AG10803 (cell line): Measurements from ENCODE around the gene STARD9.
"Not testable (repeated sequence)": the region's sequence is repeated elsewhere in the genome, so short reads cannot be mapped to it uniquely, and the experiment has no call there.

ENCODE experiments used
- DNase-seq: peaks from one replicate; pipeline ENCODE4 v3.0.0; 2010; ENCODE audit warnings: low read depth
- H3K4me3 ChIP-seq: 2 replicates; pipeline ENCODE4 v1.5.1; 2011; ENCODE audit warnings: mild to moderate bottlenecking, low read length, control low read depth
- TF ChIP-seq, protein P1 (sequence below): conservative IDR thresholded peaks from 2 replicates; pipeline ENCODE4 v1.5.1; 2011; ENCODE audit warnings: mild to moderate bottlenecking, low read length, control low read depth, inconsistent platforms

Gene STARD9

GRCh38 chr15:42591238-42591934 lies 16.0 kb downstream of the STARD9 start:
- TF ChIP-seq, protein P1, sequence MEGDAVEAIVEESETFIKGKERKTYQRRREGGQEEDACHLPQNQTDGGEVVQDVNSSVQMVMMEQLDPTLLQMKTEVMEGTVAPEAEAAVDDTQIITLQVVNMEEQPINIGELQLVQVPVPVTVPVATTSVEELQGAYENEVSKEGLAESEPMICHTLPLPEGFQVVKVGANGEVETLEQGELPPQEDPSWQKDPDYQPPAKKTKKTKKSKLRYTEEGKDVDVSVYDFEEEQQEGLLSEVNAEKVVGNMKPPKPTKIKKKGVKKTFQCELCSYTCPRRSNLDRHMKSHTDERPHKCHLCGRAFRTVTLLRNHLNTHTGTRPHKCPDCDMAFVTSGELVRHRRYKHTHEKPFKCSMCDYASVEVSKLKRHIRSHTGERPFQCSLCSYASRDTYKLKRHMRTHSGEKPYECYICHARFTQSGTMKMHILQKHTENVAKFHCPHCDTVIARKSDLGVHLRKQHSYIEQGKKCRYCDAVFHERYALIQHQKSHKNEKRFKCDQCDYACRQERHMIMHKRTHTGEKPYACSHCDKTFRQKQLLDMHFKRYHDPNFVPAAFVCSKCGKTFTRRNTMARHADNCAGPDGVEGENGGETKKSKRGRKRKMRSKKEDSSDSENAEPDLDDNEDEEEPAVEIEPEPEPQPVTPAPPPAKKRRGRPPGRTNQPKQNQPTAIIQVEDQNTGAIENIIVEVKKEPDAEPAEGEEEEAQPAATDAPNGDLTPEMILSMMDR, result peak; percentile 59
- H3K4me3 ChIP-seq, result no peak overlapping the region
- peak; percentile 80 for DNase-seq

DNA sequence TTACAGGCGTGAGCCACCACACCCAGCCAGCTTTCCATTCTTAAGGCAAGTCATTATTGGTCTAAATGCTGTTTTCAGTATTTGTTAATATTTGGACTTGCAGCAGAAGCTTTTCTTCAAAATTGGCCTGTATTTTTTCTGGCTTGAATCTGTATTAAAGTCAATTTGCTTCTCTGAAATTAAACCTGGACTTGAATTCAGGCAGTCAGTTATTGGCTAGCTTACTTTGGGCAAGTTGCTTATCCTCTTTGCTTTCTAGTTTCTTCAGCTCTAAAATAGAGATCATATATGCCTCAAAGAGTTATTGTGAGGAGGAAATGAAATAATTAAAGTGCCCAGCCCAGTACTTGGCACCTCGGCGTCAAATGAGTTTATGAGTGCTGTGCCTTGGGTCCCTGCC lies 17.3 kb downstream of the STARD9 start:
- no peak for DNase-seq
- TF ChIP-seq, protein P1, result no peak
- H3K4me3 ChIP-seq, result no peak overlapping the region

DNA sequence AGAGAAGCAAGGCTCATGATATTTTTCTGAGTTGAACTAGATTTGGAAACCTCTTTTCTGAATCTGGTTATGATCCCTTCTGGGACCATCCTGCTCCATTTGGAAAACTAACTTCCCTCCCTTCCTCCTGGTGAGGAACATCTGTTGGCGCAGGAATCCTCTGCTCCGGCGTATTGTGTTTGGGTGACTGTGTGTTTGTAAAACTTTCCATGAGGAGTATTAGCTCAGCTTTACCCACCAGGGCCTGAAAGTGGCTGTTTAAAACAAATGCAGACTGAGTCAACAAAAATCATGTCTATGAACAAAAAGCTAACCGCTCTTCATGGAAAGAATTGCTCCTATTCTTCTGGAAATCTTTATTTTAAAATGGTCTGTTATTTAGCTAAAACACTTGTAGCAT lies 17.7 kb downstream of the STARD9 start:
- TF ChIP-seq, protein P1, result no peak
- no peak overlapping the region for H3K4me3 ChIP-seq

DNA sequence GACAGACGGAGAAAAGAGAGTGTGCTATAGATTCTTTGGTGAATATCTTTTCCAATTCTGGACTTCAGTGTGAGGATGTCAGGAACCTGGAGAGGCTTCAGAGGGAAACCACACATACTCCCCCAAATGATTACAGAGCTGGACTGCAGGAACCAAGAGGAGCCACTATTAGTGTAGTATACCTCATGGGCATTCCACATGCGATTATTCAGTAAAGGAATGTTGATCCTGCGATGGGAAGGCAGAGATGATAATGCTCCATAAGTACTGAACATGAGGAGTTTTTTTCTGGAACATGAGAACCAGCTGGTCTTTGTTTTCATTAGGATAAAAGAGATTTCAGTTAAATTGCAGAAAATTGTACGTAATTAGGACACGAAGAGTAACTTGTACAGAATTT lies 18.7 kb downstream of the STARD9 start:
- TF ChIP-seq, protein P1, result no peak
- H3K4me3 ChIP-seq, result no peak overlapping the region

More for the DNA sequence above, 17.7 kb downstream of the STARD9 start:
- DNase-seq, result peak; percentile 50

GRCh38 chr15:42595626-42596240 lies 20.3 kb downstream of the STARD9 start:
- DNase-seq, result peak; percentile 48
- no peak overlapping the region for H3K4me3 ChIP-seq
- TF ChIP-seq, protein P1, result no peak

More for the DNA sequence above, 18.7 kb downstream of the STARD9 start:
- DNase-seq, result no peak

GRCh38 chr15:42601316-42601715 lies 25.9 kb downstream of the STARD9 start:
- not testable (repeated sequence) for DNase-seq

GRCh38 chr15:42602501-42602900 lies 27.1 kb downstream of the STARD9 start:
- H3K4me3 ChIP-seq, result no peak overlapping the region
- no peak for DNase-seq
- TF ChIP-seq, protein P1, result no peak

More at GRCh38 chr15:42601316-42601715, 25.9 kb downstream of the STARD9 start:
- not testable (repeated sequence) for H3K4me3 ChIP-seq
